HepG2 (cell line): ENCODE results near the gene MYO16. TPM values are rescaled to one million over a fixed set of nuclear protein-coding genes. Genes with fewer than 3 reads are reported as not detected.

Source experiments
- ATAC-seq: fragments of 200-7000 bp; cut with Tn5 transposase; 3 replicates; pipeline ENCODE4 v1.9.1; 2020; ENCODE audit warnings: mild to moderate bottlenecking, moderate library complexity
- BruUV-seq: library from RNA; stranded (reverse); fragments of 400-500 nt; replicated peaks from 2 replicates; lab custom pipeline; 2021; lab: Mats Ljungman, UMichigan
- CTCF ChIA-PET: fragments of 300-600 bp; formaldehyde crosslinking; extraction: SDS; loops from one replicate; lab custom pipeline; 2021; ENCODE audit warnings: low total read pairs, inconsistent platforms, low intra/inter-chr PET ratio; lab: Yijun Ruan, JAX
- POLR2A ChIA-PET: fragments of 350-600 bp; sonication (Branson Sonifier 250); formaldehyde crosslinking; loops from one replicate; lab custom pipeline; 2020; ENCODE audit warnings: antibody characterized with exemption, inconsistent platforms; lab: Yijun Ruan, JAX
- DNase-seq: peaks from one replicate; pipeline ENCODE4 v3.0.0-alpha.2; 2015; ENCODE audit warnings: low spot score
- FAIRE-seq: peaks from 3 replicates; lab custom pipeline; 2011; peaks lifted over from hg19 to GRCh38; lab: Jason Lieb, UNC
- H2AFZ ChIP-seq: one replicate; pipeline ENCODE4 v1.6.1; 2011; ENCODE audit warnings: low read length, inconsistent platforms
- H3K27ac ChIP-seq: fragments of 300-600 bp; 3 replicates; pipeline ENCODE4 v1.8.0; 2011; ENCODE audit warnings: mixed run types, mild to moderate bottlenecking, mixed read lengths, low read length, inconsistent platforms; ENCODE audit not compliant: insufficient read depth; ENCODE audit errors: extremely low read length
- H3K27me3 ChIP-seq, 2 experiments: fragments of 200-600 bp in 1 of 2; 2 replicates in 1 of 2; 3 replicates in 1 of 2; pipeline versions ENCODE4 v1.6.0 to v1.8.0; 2011; ENCODE audit warnings: low read length in 2 of 2, mild to moderate bottlenecking in 2 of 2, moderate library complexity in 2 of 2, inconsistent platforms in 1 of 2; ENCODE audit not compliant: insufficient read depth in 2 of 2, control insufficient read depth in 1 of 2
- H3K36me3 ChIP-seq, 2 experiments: fragments of 200-600 bp in 1 of 2; replicated peaks in 1 of 2; 2 replicates in 1 of 2; 3 replicates in 1 of 2; pipeline versions ENCODE4 v1.5.1 to v1.8.0; 2011; ENCODE audit warnings: low read length in 2 of 2, inconsistent platforms in 1 of 2; ENCODE audit not compliant: insufficient read depth in 2 of 2, control insufficient read depth in 1 of 2
- H3K4me1 ChIP-seq: 2 replicates; pipeline ENCODE4 v1.5.1; 2012; ENCODE audit warnings: low read length, inconsistent platforms; ENCODE audit not compliant: insufficient read depth
- H3K4me2 ChIP-seq: 2 replicates; pipeline ENCODE4 v1.6.0; 2011; ENCODE audit warnings: low read depth, low read length, inconsistent platforms
- H3K4me3 ChIP-seq, 3 experiments: fragments of 200-600 bp in 1 of 3; sonication (generic), shearing (Covaris generic) in 1 of 3; replicated peaks in 1 of 3; 2 replicates each; pipeline ENCODE4 v1.5.1; 2011 to 2016; ENCODE audit warnings: low read length in 3 of 3, inconsistent platforms in 2 of 3, low read depth in 2 of 3, mild to moderate bottlenecking in 2 of 3, control low read depth in 1 of 3, mixed read lengths in 1 of 3; ENCODE audit not compliant: insufficient read depth in 1 of 3
- H3K79me2 ChIP-seq: one replicate; pipeline ENCODE4 v1.6.1; 2011; ENCODE audit warnings: low read length, inconsistent platforms; ENCODE audit not compliant: insufficient read depth
- H3K9ac ChIP-seq: 2 replicates; pipeline ENCODE4 v1.6.0; 2011; ENCODE audit warnings: mild to moderate bottlenecking, low read depth, low read length, inconsistent platforms; ENCODE audit not compliant: insufficient read depth
- H3K9me3 ChIP-seq: 2 replicates; pipeline ENCODE4 v1.5.1; 2012; ENCODE audit warnings: mild to moderate bottlenecking, low read length
- H4K20me1 ChIP-seq: 2 replicates; pipeline ENCODE4 v1.6.0; 2011; ENCODE audit warnings: inconsistent platforms, mild to moderate bottlenecking, low read length, moderate library complexity; ENCODE audit not compliant: insufficient read depth
- AGO2 ChIP-seq: fragments of 200-400 bp; formaldehyde crosslinking; optimal IDR thresholded peaks from 2 replicates; pipeline ENCODE3; 2017; ENCODE audit warnings: mild to moderate bottlenecking, low read depth, low read length, moderate library complexity
- ATAD3A ChIP-seq: sonication (generic); formaldehyde crosslinking; IDR thresholded peaks from 2 replicates; pipeline ENCODE4 v1.4.0; 2020; ENCODE audit warnings: missing genetic modification reagents
- ELF1 ChIP-seq: sonication (generic); formaldehyde crosslinking; IDR thresholded peaks from 2 replicates; pipeline ENCODE4 v1.4.0; 2020; ENCODE audit warnings: missing genetic modification reagents
- MAX ChIP-seq: IDR thresholded peaks from 2 replicates; pipeline ENCODE4 v1.6.1; 2012; ENCODE audit warnings: inconsistent platforms
- MTF2 ChIP-seq: sonication (generic); formaldehyde crosslinking; IDR thresholded peaks from 2 replicates; pipeline ENCODE4 v1.5.0; 2020; ENCODE audit warnings: missing genetic modification reagents, borderline replicate concordance
- NFYC ChIP-seq: IDR thresholded peaks from 2 replicates; pipeline ENCODE4 v1.6.1; 2016; ENCODE audit warnings: missing genetic modification reagents, missing compliant biosample characterization
- THYN1 ChIP-seq: sonication (generic); formaldehyde crosslinking; IDR thresholded peaks from 2 replicates; pipeline ENCODE4 v1.8.1; 2023; ENCODE audit warnings: low read depth, mild to moderate bottlenecking, moderate library complexity, missing genetic modification reagents, borderline replicate concordance
- ZFP36L1 ChIP-seq: sonication (generic); formaldehyde crosslinking; IDR thresholded peaks from 2 replicates; pipeline ENCODE4 v1.8.0; 2022; ENCODE audit warnings: mild to moderate bottlenecking, missing genetic modification reagents, moderate library complexity
- ZFY ChIP-seq: sonication (generic); formaldehyde crosslinking; IDR thresholded peaks from 2 replicates; pipeline ENCODE4 v1.4.0; 2020; ENCODE audit warnings: missing genetic modification reagents
- ZNF256 ChIP-seq: sonication (generic); formaldehyde crosslinking; conservative IDR thresholded peaks from 2 replicates; pipeline ENCODE4 v1.4.0; 2020; ENCODE audit warnings: missing genetic modification reagents
- ZNF660 ChIP-seq: sonication (generic); formaldehyde crosslinking; IDR thresholded peaks from 2 replicates; pipeline ENCODE4 v1.5.1; 2020; ENCODE audit warnings: mild to moderate bottlenecking, low read depth, missing genetic modification reagents, borderline replicate concordance
- ZNF749 ChIP-seq: sonication (generic); formaldehyde crosslinking; IDR thresholded peaks from 2 replicates; pipeline ENCODE4 v1.8.0; 2022; ENCODE audit warnings: mild to moderate bottlenecking, missing genetic modification reagents, moderate library complexity, borderline replicate concordance
- ZNF761 ChIP-seq: sonication (generic); formaldehyde crosslinking; conservative IDR thresholded peaks from 2 replicates; pipeline ENCODE4 v1.4.0; 2020; ENCODE audit warnings: mild to moderate bottlenecking, missing genetic modification reagents
- ZNF766 ChIP-seq: sonication (generic); formaldehyde crosslinking; IDR thresholded peaks from 2 replicates; pipeline ENCODE4 v1.5.0; 2020; ENCODE audit warnings: missing genetic modification reagents, borderline replicate concordance
- WGBS: methylation state at CpG from one replicate; pipeline ENCODE4 v1.1.6; 2017; ENCODE audit warnings: low lambda C conversion rate; 5-methylcytosine and 5-hydroxymethylcytosine counted together
- in situ Hi-C: cut with HindIII; loops from 2 replicates; pipeline ENCODE4 v1.10.0; 2017; ENCODE audit warnings: low pct_unique_long_range_greater_than_20kb; ENCODE audit not compliant: extremely low pct_ligation_motif_present
- intact Hi-C: fragments of 100-400 bp; cut with micrococcal nuclease; formaldehyde crosslinking; loops from one replicate; pipeline ENCODE4 v1.10.0; 2022; ENCODE audit not compliant: unreplicated experiment
- polyA plus RNA-seq, 8 experiments: library from polyadenylated mRNA; depleted of rRNA in 3 of 8; stranded (reverse) in 7 of 8; unstranded in 1 of 8; fragments of >200 nt; fragmentation: Illumina TruSeq in 4 of 8; extraction: Trizol in 4 of 8; gene quantifications; 2 replicates each; pipeline versions ENCODE4 v1.2.1 to v1.2.3, GENCODE V29; 2011 to 2016; ENCODE audit warnings: low read depth in 4 of 8, missing spikeins in 1 of 8, mixed read lengths in 1 of 8; ENCODE audit not compliant: insufficient read depth in 1 of 8
- total RNA-seq, 5 experiments: library from RNA; depleted of rRNA; stranded (reverse); fragments of >200 nt; fragmentation: Illumina TruSeq; extraction: Trizol; gene quantifications; 2 replicates each; pipeline ENCODE4 v1.2.3, GENCODE V29; 2016; ENCODE audit warnings: low read depth in 1 of 5
- TF ChIP-seq, protein P1 (sequence below): sonication (generic); formaldehyde crosslinking; IDR thresholded peaks from 2 replicates; pipeline ENCODE4 v1.8.0; 2022; ENCODE audit warnings: missing genetic modification reagents, mild to moderate bottlenecking, moderate library complexity, borderline replicate concordance

Gene MYO16
- total and polyA plus RNA-seq, 2 of the 13 experiments (the other 11 are each of a cell fraction or from before 2014, with no cell fraction given) = not detected

- no peak overlapping the region for H2AFZ ChIP-seq
- DNase-seq (no peak), FAIRE-seq (no peak), ATAC-seq (no peak)
- H3K79me2 ChIP-seq = no peaks in the 10 kb centered on the region
- intact Hi-C loops (no loop called here), in situ Hi-C loops (no loop called here)
- POLR2A ChIA-PET = no interaction called here
- H3K9me3 ChIP-seq = peaks cover 20% of the 10 kb centered on the region; the same call in 1 of the 2 replicates
- H3K27ac ChIP-seq = no peak overlapping the region
- H3K9ac ChIP-seq = no peak overlapping the region
- no TSS peak for BruUV-seq
- no peaks in the 10 kb centered on the region for H3K27me3 ChIP-seq
- no peaks in the 10 kb centered on the region for H3K4me1 ChIP-seq
- H3K4me3 ChIP-seq = no peak overlapping the region
- 5% methylated on average over 2 of the region's 2 CpGs for WGBS
- H3K36me3 ChIP-seq = no peaks in the 10 kb centered on the region
- no peaks in the 10 kb centered on the region for H4K20me1 ChIP-seq
- no peak for TF ChIP-seq ZNF749 (CRISPR knock-in tag)
- TF ChIP-seq, protein P1, sequence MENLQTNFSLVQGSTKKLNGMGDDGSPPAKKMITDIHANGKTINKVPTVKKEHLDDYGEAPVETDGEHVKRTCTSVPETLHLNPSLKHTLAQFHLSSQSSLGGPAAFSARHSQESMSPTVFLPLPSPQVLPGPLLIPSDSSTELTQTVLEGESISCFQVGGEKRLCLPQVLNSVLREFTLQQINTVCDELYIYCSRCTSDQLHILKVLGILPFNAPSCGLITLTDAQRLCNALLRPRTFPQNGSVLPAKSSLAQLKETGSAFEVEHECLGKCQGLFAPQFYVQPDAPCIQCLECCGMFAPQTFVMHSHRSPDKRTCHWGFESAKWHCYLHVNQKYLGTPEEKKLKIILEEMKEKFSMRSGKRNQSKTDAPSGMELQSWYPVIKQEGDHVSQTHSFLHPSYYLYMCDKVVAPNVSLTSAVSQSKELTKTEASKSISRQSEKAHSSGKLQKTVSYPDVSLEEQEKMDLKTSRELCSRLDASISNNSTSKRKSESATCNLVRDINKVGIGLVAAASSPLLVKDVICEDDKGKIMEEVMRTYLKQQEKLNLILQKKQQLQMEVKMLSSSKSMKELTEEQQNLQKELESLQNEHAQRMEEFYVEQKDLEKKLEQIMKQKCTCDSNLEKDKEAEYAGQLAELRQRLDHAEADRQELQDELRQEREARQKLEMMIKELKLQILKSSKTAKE (CRISPR knock-in tag) = no peak
- TF ChIP-seq ZNF761 (CRISPR knock-in tag) = no peak
- no peak for TF ChIP-seq AGO2
- CTCF ChIA-PET = no interaction called here
- H3K4me2 ChIP-seq = no peak overlapping the region
Observed at GRCh38 chr13:108812661-108813060, 183.2 kb downstream of the MYO16 start.

- ChIA-PET CTCF (no interaction called here), POLR2A (no interaction called here)
- no peak overlapping the region for H3K4me3 ChIP-seq
- H3K27ac ChIP-seq = no peak overlapping the region
- no peaks in the 10 kb centered on the region for H3K79me2 ChIP-seq
- DNase-seq (no peak), ATAC-seq (no peak), FAIRE-seq (no peak)
- in situ Hi-C loops = no loop called here
- no peaks in the 10 kb centered on the region for H3K36me3 ChIP-seq
- WGBS = 30% methylated on average over 2 of the region's 2 CpGs
- peaks cover 20% of the 10 kb centered on the region; the same call in 1 of the 2 replicates for H3K9me3 ChIP-seq
- H3K9ac ChIP-seq = no peak overlapping the region
- intact Hi-C loops = no loop called here
- BruUV-seq = no TSS peak
- H3K27me3 ChIP-seq = no peaks in the 10 kb centered on the region
- H3K4me1 ChIP-seq = no peaks in the 10 kb centered on the region
- H4K20me1 ChIP-seq = no peaks in the 10 kb centered on the region
- H3K4me2 ChIP-seq = no peak overlapping the region
- no peak overlapping the region for H2AFZ ChIP-seq
- no peak for TF ChIP-seq ZFY (CRISPR knock-in tag)
- TF ChIP-seq THYN1 (CRISPR knock-in tag) = no peak
- TF ChIP-seq NFYC (CRISPR knock-in tag) = no peak
- TF ChIP-seq ZNF766 (CRISPR knock-in tag) = no peak
- no peak for TF ChIP-seq ZNF660 (CRISPR knock-in tag)
- TF ChIP-seq MAX = no peak
- TF ChIP-seq ZFP36L1 (CRISPR knock-in tag) = no peak
- TF ChIP-seq ATAD3A = no peak
- TF ChIP-seq ELF1 = no peak
- no peak for TF ChIP-seq ZNF256 (CRISPR knock-in tag)
- TF ChIP-seq MTF2 (CRISPR knock-in tag) = no peak
Observed at GRCh38 chr13:108813587-108814170, 184.3 kb downstream of the MYO16 start.
